ENCODE results near the gene IFNW1. TPM values are rescaled to one million over a fixed set of nuclear protein-coding genes. Genes with fewer than 3 reads are reported as not detected.

IFNW1 gene
- total and polyA plus RNA-seq, 7 donors: not detected

DNA sequence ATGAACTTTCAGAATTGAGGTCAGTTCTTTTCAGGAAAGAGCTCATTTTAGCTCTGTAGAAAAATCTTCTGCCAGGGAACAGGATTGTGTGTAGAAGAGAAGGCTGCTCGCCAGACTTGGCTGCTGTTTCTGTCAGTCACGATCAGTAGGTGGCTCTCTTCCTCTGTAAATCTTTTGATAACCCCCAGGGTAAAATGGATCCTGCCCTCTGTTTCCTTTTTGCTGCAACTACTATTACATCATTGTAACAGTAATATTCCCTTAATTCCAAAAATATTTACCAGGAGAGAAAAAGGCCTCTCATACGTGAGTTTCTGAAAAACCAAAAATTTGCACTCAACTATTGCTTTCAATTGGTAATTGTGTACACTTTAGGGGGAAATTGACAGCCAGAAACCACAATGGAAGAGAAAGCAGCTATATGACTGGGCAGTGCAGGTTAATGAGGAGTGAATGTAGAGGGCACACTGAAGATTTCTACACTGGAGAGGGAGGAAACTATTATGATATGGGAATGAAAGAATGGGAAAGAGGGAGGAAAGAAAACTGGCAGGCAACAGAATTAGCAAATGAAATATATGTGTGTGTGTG, 12.5 kb upstream of the IFNW1 start:
- intact Hi-C loops (cut with DNase I): no loop called here

GRCh38 chr9:21153336-21154017, 11.8 kb upstream of the IFNW1 start:
- intact Hi-C loops (cut with DNase I): no loop called here
- WGBS, 2 donors: 45 to 51% methylated on average over 3 of the region's 3 CpGs
- DNase-seq: no peak

More for the DNA sequence above, 12.5 kb upstream of the IFNW1 start:
- Histone ChIP-seq H3K4me3 (no peak overlapping the region), H3K27ac (no peak overlapping the region), H3K9me3 (no peaks in the 10 kb centered on the region), H3K4me1 (no peaks in the 10 kb centered on the region), H3K27me3 (no peaks in the 10 kb centered on the region), H3K36me3 (no peaks in the 10 kb centered on the region)
- DNase-seq: no peak
- WGBS, 2 donors: 10 to 20% methylated on average over 3 of the region's 3 CpGs
- TF ChIP-seq CTCF (IDR thresholded peaks at IDR 0.05) (no peak), POLR2A (IDR thresholded peaks at IDR 0.05) (no peak), EP300 (IDR thresholded peaks at IDR 0.05) (no peak), POLR2AphosphoS5 (IDR thresholded peaks at IDR 0.05) (no peak)

DNA sequence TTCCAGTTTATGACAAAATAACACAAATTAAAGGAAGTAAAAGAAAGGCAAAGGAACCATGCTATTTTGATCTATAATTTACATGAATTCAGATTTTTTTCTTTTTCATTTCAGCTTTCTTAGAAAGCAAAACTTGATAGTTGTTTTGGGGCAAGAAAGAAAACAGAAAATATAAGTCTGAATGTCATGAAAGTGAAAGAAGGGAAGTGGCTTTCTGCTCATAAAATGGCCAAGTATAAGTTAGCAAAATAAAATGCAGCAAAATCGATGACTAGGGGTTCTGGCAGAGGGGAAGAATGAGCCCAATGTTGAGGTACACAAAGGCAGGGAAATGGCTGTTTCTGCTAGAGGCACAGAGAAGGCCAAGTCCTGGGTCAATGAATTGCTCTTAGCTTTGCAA, 3.0 kb upstream of the IFNW1 start:
- Histone ChIP-seq H3K4me1 (no peaks in the 10 kb centered on the region), H3K27me3 (no peaks in the 10 kb centered on the region), H3K9me3 (peaks cover 0 to 3% (median 0%) of the 10 kb centered on the region in 4 donors), H3K36me3 (no peaks in the 10 kb centered on the region), H3K27ac (no peak overlapping the region), H3K4me3 (no peak overlapping the region)
- intact Hi-C loops (cut with DNase I): no loop called here
- DNase-seq: no peak
- TF ChIP-seq EP300 (IDR thresholded peaks at IDR 0.05) (no peak), POLR2A (IDR thresholded peaks at IDR 0.05) (no peak), POLR2AphosphoS5 (IDR thresholded peaks at IDR 0.05) (no peak), CTCF (IDR thresholded peaks at IDR 0.05) (no peak)
- WGBS, 2 donors: 41 to 75% methylated on average over 1 of the region's 1 CpG

More at GRCh38 chr9:21153336-21154017, 11.8 kb upstream of the IFNW1 start:
- H3K9me3 ChIP-seq: no peaks in the 10 kb centered on the region
- no peak overlapping the region for H3K27ac ChIP-seq
- no peak overlapping the region for H3K4me3 ChIP-seq
- no peaks in the 10 kb centered on the region for H3K36me3 ChIP-seq
- no peaks in the 10 kb centered on the region for H3K4me1 ChIP-seq
- TF ChIP-seq CTCF (IDR thresholded peaks at IDR 0.05) (no peak), EP300 (IDR thresholded peaks at IDR 0.05) (no peak), POLR2A (IDR thresholded peaks at IDR 0.05) (no peak), POLR2AphosphoS5 (IDR thresholded peaks at IDR 0.05) (no peak)
- H3K27me3 ChIP-seq: no peaks in the 10 kb centered on the region

- no peaks in the 10 kb centered on the region for H3K9me3 ChIP-seq
- H3K36me3 ChIP-seq: no peaks in the 10 kb centered on the region
- no peaks in the 10 kb centered on the region for H3K4me1 ChIP-seq
- TF ChIP-seq CTCF (IDR thresholded peaks at IDR 0.05) (no peak), EP300 (IDR thresholded peaks at IDR 0.05) (no peak), POLR2A (IDR thresholded peaks at IDR 0.05) (no peak), POLR2AphosphoS5 (IDR thresholded peaks at IDR 0.05) (no peak)
- intact Hi-C loops (cut with DNase I): no loop called here
- 50 to 84% methylated on average over 1 of the region's 1 CpG for WGBS, 2 donors
- H3K27me3 ChIP-seq: no peaks in the 10 kb centered on the region
- DNase-seq: no peak
- no peak overlapping the region for H3K4me3 ChIP-seq
- no peak overlapping the region for H3K27ac ChIP-seq
Observed at GRCh38 chr9:21137020-21137419, 4.6 kb downstream of the IFNW1 start.
